ENCODE results near the gene SIRT5.
A peak's percentile ranks its signal among the peaks of the same experiment; 100 is the strongest.

Gene SIRT5

DNA sequence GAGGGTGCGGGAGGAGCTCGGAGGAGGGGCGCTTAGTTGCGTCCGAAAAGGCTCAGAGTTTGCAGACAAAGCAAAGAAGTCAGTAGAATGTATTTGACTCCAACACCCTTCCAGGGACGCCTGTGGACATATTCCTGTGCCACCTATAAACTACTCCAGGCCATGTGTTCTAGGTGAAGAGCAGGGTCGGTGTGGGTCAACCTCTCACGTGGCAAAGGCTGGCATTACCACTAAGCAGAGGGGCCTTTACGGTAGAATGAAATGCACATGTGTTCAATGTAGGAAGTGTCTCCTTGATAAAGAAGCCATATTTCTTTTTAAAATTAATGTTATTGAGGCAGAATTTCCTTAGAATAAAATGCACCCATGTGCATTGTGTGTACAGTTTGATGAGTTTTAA lies 15.4 kb downstream of the SIRT5 start:
- DNase-seq (ENCODE audit: low spot score) = no peak

DNA sequence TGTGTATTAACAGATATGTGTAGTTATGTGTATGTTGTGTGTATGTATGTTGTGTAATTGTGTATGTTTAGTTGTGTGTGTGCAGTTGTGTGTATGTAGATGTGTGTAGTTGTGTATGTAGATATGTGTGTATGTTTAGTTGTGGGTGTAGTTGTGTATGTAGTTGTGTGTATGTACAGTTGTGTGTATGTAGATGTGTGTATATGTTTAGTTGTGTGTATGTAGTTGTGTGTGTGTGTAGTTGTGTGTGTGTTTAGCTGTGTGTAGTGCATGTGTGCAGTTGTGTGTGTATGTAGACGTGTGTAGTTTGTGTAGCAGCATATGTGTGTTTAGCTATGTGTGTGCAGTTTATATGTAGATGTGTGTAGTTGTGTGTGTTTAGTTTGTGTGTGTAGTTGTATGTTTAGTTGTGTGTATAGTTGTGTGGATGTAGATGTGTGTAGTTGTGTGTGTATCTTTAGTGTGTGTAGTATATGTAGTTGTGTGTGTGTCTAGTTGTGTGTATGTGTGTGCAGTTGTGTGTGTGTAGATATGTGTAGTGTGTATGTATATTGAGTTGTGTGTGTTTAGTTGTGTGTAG lies 16.3 kb downstream of the SIRT5 start:
- no peak for DNase-seq (ENCODE audit: low spot score)

DNA sequence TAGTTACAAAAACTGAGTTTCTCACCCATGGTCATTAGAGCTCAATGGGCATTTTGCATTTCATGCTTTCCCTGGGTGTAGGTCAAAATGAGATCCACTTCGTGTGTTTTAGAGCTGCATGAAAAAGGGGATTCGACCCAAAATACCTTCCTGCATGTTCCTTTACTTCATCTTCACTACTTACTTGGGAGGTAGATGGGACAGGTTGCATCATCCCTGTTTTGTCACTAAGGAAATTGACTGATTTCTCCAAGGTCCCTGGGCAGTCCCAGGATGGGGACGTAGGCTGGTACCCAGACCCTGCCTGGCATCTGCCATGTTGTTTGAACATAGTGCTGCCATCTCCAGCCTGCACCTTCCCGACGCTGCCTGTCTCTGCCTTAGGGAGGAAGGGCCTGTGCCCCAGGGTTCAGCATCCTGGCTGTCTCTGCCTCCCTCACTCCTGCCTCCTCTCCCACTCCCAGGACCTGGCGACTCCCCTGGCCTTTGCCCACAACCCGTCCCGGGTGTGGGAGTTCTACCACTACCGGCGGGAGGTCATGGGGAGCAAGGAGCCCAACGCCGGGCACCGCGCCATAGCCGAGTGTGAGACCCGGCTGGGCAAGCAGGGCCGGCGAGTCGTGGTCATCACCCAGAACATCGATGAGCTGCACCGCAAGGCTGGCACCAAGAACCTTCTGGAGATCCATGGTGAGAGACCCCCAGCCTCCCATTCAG lies 17.0 kb downstream of the SIRT5 start:
- DNase-seq (ENCODE audit: low spot score) = no peak

DNA sequence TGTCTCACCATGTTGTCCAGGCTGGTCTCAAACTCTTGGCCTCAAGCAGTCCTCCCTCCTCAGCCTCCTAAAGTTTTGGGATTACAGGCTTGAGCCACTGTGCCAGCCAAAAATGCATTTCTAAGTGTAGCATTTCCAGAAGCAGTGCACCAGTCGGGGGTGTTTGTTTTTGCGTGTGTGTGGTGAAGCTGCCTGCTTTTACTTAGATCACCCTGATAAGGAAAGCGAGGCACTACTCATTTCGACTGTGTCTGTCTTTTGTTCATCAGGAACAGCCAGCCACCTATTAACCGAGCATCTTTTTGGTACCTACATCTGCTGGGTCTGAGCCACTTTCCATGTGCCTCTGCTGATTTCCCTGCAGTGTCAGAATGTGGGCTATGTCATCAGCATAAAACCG lies 18.7 kb downstream of the SIRT5 start:
- no peak for DNase-seq (ENCODE audit: low spot score)

DNA sequence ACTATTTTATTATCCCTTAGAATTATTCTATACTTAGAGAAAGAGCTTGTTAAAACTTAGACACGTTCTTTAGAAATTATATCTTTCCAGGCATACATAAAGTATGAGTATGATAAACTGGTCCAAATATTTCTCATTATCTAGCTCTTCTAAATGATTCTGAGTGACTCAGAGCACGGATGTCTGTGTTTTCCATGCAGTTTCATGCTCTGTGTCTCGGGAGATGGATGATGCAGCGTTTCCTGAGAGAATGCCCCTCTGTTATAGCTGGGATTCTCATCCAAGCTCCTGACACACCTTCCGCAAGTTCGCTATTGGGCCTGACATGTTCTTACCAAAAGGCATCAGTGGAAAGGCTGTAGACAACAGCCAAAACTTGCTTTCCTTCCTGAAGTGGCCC lies 19.3 kb downstream of the SIRT5 start:
- DNase-seq (ENCODE audit: low spot score) = no peak

DNA sequence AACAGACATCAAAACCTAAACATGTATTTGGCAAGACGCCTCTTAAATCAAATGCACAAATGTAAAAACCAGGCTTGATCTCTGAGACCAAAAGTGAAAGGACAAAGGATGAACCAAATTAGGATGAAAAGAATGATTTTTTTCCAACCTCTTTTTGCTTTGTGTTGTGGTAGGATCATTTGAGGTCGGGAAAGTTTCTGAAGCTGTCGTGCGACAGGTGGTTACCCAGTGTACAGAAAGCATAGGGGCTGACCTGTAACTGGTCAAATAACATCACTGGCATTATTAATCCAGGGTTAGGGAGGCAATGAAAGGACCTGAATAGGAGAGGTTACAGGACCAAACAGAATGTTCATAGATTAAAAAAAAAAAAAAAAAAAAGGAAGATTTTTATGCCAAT lies 22.7 kb downstream of the SIRT5 start:
- no peak for DNase-seq (ENCODE audit: low spot score)

DNA sequence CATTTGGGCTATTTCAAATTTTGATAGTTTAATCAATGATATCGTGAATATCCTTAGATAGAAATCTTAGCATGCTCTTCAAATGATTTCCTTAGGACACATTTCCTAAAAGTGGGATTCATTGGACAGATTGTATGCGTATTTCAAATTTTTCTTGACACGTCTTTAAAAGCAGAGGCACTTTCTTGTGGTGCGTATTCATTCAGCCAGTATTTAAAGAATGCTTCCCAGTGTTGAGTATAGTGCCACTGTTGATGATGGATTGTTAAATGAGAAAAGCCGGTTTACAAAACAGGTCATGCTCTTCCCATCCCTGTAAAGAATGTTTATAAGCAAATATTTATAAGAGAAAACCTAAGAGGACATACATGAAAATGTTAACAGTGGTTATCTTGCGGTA lies 25.6 kb downstream of the SIRT5 start:
- no peak for DNase-seq (ENCODE audit: low spot score)

DNA sequence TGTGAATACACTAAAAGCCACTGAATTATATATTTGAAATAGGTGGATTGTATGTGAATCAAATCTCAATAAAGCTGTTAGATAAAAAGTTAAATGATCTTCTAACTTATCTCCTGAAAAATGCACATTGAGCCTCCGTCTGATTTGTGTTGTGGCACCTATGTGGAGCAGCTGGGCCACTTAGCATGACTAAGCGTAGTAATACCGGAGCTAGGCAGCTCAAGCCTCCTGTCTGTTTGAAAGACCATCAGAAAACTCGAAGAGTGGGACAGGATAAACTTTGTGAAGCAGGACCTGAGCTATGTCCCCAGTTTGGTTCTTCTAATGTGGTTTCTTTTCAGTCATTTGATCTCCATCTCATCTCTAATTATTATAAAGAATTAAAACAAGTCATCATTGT lies 29.7 kb downstream of the SIRT5 start:
- no peak for DNase-seq (ENCODE audit: low spot score)

DNA sequence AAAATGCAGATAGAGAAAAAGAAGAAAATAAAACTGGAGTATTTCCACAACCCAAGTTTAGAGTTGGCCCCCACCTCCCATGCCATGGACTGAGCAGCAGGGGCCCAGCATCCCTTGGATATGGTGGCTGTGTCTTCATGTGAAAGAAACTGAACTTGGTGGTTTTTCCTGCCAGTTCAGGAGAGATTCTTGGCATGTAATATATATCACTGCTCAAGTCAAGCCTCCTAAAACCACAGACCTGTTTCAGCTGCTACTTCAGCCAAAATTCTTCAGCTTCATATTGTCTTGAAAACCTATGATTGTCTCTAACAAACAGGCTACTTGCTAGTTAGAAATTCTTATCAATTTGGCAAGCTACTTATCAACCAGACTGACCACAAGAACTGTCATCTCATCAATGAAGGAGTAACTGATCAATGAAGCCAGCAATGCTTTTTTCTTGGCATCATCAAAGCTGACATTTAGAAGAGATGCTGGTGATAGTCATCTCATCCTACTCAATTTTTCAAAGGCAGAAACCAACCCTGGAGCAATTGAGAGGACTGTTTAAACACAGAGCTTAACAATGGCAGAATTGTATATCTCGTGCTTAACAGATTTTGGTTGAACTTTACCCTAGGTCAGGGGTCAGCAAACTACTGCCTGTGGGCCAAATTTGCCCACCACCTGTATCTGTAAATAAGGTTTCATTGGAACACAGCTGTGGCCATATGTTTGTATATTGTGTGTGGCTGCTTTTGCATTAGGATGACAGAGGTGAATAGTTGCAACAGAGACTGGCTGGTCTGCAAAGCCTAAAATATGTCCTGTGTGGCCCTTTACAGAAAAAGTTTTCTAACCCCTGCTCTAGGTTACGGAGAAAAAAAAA lies 30.4 kb downstream of the SIRT5 start:
- DNase-seq (ENCODE audit: low spot score) = no peak

DNA sequence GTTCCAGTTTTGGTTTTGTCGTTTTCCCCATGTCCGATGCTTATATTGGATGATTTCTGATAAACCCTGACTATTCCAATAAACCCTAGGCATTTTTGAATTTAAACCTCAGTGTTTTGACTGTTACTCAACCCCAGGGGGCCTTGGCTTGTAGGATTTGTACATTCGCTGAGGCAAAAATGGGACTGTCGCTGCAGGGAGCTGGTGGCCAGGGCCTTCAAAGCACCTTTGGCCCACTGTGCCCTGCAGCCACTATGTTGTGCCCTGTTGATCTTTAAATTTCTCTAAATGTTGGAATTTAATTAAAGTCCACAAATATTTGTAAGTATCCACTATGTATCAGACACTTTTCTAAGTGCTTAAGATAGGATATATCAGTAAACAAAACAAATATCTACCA lies 31.2 kb downstream of the SIRT5 start:
- no peak for DNase-seq (ENCODE audit: low spot score)

DNA sequence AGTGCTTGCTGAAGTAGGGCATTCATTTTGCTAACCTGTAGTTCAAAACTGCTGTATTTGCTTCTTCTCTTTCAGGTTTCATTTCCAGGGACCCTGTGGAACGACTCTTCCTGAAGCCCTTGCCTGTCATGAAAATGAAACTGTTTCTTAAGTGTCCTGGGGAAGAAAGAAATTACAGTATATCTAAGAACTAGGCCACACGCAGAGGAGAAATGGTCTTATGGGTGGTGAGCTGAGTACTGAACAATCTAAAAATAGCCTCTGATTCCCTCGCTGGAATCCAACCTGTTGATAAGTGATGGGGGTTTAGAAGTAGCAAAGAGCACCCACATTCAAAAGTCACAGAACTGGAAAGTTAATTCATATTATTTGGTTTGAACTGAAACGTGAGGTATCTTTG lies 37.3 kb downstream of the SIRT5 start:
- DNase-seq (ENCODE audit: low spot score) = no peak

DNA sequence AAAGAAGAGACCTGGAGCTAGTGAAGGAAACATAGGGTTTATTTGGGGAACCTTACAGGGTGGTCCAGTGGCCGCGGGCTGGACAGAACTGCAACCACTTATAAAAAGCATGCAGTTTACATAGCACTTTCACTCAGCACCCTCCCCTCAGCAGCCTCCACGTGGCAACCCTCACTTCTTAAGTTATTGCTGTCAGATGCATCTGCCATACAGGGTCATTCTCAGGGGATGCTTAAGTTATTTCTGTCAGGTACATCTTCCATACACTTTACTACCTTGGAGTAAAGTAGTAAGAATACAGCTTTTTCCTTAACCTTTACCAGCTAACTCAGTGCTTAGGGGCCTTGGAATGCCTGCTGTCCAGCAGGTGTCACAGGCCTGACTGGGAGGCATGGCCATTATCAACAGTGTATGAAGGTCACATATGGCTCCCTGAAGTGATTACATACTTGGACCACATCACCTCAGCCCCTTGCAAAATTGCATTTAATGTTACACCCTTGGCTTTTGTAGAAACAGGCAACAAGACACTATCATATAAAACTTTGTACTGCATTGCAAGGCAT lies 38.7 kb downstream of the SIRT5 start:
- DNase-seq (ENCODE audit: low spot score) = no peak

DNA sequence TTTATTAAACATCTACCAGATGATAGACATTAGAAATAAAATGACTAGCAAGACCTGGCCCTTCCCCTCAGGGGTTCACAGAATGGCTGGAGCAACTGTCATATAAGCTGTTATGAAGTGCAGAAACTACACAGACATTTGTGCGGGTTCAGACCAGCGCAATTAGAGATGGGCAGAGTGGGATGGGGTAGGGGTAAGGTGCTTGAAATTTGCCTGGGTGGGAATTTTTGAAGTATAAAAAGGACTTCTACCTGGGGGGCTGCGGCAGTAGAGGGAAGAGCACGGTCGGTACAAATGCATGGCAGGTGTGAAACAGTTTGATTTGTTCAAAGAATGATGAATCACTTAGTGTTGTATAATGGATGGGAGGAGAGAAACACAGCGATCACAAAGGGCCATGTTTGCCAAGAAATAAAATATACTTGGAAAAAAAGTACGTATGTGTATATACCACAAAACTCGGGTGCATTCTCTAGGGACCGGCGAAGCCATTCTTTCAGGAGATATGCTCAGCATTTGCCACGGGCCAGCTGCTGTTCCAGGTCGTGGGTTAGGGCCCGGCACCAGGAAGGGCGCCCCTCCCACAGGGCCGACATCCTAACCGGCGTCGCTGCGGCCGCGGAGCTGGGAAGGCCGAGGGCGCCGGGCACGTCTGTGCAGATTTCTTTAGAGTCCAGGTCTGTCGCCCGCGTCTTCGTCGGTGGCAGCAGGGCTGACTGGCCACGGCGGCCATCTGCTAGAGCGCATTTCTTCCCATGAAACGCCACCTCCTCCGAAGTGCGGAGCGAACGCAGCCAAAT lies 39.9 kb downstream of the SIRT5 start:
- DNase-seq (ENCODE audit: low spot score) = peak; percentile 58

DNA sequence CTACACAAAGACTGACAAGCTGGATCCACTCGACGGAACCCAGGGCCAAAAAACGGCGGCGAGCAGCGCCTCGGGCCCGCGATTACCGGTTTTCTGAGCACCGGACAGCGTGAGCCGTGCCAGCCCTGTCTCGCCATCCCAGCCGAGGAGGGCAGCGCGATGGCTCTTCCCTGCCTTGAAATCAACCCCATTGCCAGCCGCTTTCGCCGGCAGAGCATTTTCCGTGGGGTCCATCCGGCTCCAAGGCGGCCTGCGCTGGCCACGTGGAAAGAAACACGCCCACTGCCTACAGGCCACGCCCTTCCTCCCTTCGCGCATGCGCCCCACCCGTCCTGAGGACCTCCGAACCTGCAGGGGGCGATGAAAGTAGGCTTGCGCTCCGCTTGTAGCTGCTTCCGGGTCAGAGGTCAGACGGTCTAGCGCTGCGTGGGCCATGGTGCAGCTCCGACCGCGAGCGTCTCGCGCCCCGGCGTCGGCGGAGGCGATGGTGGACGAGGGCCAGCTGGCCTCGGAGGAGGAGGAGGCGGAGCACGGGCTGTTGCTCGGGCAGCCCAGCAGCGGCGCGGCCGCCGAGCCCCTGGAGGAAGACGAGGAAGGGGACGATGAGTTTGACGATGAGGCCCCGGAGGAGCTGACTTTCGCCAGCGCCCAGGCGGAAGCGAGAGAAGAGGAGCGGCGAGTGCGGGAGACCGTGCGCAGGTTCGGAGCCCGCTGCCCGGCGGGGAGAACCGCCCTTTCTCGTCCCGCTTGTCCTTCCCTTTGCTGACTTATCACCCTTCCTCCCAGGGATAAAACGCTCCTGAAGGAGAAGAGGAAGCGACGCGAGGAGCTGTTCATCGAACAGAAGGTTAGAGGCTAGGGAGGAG lies 40.8 kb downstream of the SIRT5 start, which contains the start of gene NOL7:
Gene NOL7 (plus strand): TSS at position 410 of the 866 bp plus-strand sequence. CDS start 24 bp downstream, at position 434.
- DNase-seq (ENCODE audit: low spot score) = peak; percentile 99

DNA sequence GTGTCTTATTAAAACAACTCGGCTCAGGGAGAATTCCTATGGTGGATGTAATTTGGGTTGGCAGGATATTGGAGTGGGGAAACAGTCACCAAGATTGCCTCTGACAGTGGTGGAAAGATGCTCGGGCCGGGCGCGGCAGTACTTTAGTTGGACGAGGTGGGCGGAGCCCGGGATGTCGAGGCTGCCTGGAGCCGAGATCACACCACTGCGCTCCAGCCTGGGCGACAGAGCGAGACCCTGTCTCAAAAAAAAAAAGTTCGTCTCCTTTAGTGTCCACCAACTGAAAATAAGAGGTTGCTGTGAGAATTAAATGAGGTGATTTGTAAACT lies 41.4 kb downstream of the SIRT5 start:
- peak; percentile 60 for DNase-seq (ENCODE audit: low spot score)

DNA sequence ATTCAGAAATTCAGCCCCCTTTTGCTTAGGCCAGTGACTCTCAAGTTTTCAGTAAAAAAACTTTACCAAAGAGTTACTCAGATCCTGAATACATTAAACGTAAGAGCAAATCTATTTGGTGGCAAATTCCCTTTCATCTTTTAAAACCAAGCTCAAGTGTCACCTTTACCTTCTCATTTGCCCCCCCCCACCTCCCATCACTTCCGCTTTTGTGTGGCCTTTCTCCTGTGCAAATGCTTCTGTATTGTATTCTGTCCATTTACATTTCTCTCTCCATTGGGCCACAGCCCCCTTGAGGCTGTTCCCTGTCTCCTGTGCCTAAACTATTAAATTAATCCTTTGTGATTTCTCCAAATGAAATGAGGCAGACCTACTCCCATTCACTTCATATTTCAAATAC lies 42.7 kb downstream of the SIRT5 start:
- DNase-seq (ENCODE audit: low spot score) = no peak

DNA sequence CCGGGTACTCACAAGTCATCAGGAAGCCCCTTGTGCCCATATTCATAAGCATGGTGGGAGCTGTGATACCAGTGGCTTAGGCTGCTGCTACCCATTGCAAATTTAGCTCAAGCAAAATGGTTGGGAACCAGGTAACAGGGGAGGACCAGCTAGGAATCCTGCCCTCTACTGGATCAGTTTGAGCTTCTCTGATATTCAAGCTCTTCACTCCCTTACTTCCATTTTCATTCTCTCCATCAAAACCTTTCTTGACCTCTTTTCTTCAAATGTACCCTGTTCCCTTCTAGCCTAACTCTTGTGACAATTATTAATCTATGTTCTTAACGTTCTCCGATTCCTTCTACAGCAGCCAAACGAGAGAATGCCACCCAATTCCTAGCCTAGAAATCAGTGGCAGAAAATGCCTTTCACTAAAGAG lies 50.5 kb downstream of the SIRT5 start:
- peak; percentile 42 for DNase-seq (ENCODE audit: low spot score)

DNA sequence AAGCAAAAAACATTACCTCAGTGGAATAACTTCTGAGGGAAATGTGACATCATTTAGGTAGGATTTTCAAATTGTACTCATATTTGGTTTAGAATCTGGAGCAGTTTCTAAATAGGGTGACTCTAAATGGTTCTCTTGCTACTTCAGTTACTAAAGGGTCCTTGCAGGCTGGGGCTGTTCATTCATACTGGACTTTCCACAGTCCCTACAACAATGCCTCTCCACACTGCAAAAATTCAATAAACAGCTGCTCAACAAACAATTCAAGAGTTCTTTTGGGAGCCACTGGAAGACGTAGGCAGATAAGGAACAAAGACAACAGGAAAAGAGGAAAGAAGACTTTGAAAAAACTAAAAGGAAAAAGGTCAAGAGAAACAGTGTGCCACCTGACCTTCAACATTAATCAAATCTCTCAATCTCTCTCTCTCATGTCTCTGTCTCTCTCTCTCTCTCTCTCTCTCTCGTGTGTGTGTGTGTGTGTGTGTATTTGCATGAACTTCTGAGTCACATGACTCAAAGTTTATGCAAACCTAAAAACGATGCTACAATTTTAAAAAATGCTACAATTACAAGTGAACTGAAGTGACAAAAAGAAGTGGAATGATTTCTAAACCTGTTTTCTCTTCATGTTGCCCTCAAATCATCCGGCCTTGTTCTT lies 55.2 kb downstream of the SIRT5 start:
- no peak for DNase-seq (ENCODE audit: low spot score)

DNA sequence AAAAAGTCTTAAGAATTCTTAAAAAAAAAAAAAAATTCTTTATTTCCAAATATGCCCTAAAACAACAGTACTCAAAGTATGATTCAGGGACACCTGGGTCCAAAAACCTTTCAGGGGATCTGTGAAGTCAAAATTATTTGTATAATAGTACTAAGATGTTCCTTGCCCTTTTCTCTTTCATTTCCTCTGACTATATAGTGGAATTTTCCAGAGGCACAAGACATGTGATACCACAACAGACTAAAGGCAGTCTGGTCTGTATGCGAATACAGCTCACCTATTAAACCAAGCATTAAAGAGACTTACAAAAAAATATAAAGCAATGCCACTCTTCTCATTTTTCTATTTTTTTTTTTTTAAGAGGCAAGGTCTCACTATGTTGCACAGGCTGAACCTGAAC lies 56.1 kb downstream of the SIRT5 start:
- no peak for DNase-seq (ENCODE audit: low spot score)

DNA sequence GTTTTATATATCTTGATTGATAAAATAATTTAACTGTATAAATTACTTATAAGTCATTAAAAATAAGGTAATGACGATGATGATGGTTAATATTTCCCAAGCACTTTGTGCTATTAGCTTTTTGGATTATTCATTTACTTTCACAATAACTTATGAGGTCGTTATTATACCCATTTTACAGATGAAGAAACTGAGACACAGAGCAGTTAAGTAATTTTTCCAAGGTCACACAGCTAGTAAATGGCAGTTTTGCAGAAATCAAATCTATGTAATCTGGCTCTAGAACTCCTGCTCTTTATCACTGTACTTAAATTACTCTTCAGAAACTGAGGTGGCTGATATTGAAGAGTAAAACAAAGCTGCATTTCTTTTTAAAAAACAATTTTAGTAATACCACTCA lies 58.9 kb downstream of the SIRT5 start:
- DNase-seq (ENCODE audit: low spot score) = no peak

Data from AG08396 (cell line).